HG03196 (cell line): Measurements from ENCODE around the gene STIM1.

Source experiments
- ATAC-seq: cut with Tn5 transposase; IDR thresholded peaks from one replicate; pipeline ENCODE4 v1.9.1; 2021; ENCODE audit not compliant: unreplicated experiment

STIM1 gene

GRCh38 chr11:4061700-4062099, 206.2 kb downstream of the STIM1 start:
- no peak for ATAC-seq

DNA sequence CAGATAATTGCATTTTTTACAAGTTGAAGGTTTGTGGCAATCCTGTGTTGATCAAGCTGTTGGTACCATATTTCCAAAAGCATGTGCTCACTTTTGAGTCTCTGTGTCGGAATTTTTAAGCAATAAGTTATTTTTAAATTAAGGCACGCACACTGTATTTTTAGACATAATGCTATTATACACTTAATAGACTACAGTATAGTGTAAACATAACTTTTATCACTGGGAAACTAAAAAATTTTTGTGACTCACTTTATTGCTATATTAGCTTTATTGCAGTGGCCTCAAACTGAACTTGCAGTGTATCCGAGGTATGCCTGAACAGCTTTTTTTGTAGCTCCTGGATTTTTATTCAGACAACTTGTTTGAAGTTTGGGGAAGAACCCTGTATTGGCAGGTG, 207.9 kb downstream of the STIM1 start:
- ATAC-seq: no peak

GRCh38 chr11:4064278-4064955, 209.0 kb downstream of the STIM1 start:
- no peak for ATAC-seq

DNA sequence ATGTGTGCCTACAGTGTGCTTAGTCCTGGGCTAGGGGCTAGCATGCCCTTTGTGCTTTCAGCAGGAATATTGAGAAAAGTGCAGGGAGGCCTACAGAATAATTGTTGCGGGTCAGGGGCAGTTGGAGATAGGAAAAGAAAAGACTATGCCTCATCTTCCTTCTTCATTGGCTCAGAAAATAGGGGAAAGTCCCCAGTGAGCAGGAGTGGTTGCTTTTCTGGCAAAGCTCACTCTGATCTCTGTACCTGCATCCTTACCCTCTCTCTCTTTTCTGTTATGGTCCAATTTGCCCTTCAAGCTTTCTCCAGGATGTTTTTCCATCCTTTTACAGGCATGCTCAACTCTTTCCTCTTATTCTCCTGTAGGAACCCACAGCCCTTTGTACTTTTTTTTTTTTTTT, 209.6 kb downstream of the STIM1 start:
- no peak for ATAC-seq

GRCh38 chr11:4065601-4066377, 210.3 kb downstream of the STIM1 start:
- ATAC-seq: no peak

DNA sequence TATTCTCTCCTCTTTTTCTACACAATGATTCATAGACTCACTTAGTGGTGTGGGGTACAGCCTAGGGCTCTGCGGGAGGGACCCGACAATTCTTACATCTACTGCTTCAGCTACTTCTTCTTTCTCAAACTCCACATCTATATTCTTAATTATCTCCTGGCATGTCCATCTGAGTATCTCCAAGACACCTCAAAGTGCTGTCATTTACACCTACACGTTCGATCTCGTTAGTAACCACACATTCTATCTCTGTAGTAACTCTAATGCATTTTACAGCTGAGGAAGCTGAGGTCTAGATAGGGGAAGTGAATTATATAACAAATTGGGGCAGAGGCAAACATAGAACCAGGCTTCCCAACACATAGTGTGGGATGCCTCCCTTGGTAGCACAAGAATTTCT, 211.4 kb downstream of the STIM1 start:
- no peak for ATAC-seq

DNA sequence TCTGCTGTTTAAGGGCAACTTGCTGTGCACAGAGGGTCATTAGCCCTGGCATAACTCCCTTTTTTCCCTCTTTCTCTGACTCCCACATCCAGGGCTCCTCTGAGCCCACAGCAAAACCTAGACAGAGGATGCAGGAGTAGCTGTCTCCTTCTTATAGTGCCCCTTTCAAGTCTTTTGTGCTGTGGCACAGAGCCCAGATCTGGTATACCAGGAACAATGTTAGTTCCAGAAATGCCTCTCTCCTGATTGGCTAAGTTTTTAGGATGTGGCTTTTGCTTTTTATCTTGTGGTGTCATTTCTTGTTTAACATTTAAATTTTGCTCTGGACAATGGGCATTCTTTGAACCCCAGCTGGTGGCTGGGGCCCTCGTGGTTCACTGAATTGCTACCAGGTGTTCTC, 213.5 kb downstream of the STIM1 start:
- no peak for ATAC-seq

- no peak for ATAC-seq
Measured at GRCh38 chr11:4071325-4071724, 215.9 kb downstream of the STIM1 start.

GRCh38 chr11:4071914-4072313, 216.4 kb downstream of the STIM1 start:
- no peak for ATAC-seq

DNA sequence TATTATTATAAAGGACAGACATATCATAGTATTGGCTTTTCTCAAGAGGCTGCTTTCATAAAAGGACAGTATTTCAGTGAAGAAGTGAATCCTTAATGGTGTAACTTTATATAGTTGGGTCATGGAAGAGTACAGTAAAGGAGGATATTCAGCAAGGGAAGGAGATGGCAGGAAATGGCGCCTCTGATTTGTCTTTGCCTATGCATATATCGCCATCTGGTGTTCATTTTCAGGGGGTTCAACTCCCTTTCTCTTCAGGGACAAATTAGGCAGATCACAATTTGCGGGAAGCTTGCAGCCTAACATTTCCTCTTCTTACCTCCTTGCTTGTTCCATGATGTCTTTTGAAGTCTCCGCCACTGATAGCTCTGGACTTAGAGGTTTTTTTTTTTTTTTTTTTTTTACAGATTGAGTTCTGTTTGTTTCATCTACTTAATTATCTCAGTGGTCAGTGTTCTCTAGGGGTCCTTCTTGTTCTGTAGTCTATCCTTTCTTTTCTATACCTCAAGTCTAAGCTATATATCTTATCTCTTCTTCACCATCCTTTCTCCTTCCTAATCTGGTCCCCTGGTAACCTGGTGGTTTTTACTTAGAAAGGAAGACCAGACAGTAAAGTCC, 217.3 kb downstream of the STIM1 start:
- no peak for ATAC-seq

- ATAC-seq: no peak
Measured at GRCh38 chr11:4074266-4074665, 218.8 kb downstream of the STIM1 start.

DNA sequence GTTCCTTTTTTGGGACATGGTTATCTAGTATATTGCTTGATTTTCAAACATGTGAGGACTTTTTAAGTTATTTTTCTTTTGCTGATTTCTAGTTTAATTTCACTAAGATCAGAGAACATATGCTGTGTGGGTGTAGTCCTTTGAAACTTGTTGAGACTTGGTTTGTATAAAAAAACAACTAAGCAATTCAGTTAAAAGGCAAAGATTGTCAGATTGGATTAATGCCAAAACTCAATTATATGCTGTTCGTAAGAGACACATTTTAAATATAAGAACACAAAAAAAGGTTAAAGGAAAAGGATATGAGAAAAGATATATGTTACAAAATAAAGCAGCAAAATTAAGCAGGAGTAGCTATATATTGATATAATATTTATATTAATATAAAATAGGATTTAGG, 221.3 kb downstream of the STIM1 start:
- no peak for ATAC-seq

DNA sequence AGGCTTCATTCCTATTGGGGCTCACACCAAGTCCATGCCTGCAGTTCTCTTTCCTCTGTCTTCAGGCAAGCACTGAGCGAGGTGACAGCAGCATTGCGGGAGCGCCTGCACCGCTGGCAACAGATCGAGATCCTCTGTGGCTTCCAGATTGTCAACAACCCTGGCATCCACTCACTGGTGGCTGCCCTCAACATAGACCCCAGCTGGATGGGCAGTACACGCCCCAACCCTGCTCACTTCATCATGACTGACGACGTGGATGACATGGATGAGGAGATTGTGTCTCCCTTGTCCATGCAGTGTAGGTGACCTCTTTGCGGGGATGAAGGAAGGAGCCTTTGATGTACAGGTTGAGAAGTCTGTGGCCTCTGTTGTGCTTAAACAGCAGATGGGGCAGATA, 227.7 kb downstream of the STIM1 start:
- no peak for ATAC-seq

DNA sequence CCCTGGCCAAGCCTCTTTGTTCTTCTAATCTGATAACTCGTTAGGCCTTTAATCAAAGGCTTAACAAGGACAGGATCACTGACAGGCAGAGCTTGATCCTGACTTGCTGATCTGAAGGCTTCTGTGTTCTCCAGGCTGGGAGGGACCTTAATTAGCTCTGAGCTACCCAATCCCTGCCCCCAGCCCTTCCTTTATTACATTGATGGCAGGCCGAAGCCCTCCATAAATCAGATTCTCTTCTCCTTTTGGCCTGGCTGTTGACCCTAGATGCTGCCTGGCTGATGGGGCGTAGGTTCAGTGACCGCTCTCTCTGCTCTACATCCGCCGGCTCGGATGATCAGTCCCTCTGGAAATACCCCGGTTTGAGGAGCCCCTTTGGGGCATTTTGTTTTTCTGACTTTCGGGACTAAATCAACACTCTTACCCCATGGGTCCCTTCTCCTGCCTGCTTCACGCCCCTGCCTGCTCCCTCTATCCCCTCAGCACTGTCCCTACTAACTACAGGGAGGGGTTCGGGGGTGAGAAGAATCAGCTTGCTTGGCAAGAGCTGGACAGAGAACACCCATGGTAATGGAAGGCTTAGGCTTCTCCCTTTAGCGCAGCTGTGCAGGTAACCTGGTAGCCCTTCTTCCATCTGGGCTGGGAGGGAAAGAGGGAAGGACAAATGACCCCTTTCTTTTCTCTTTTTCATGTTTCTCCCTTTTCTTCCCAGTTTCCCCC, 229.1 kb downstream of the STIM1 start:
- ATAC-seq: no peak

- ATAC-seq: no peak
Measured at GRCh38 chr11:4085575-4085974, 230.1 kb downstream of the STIM1 start.

DNA sequence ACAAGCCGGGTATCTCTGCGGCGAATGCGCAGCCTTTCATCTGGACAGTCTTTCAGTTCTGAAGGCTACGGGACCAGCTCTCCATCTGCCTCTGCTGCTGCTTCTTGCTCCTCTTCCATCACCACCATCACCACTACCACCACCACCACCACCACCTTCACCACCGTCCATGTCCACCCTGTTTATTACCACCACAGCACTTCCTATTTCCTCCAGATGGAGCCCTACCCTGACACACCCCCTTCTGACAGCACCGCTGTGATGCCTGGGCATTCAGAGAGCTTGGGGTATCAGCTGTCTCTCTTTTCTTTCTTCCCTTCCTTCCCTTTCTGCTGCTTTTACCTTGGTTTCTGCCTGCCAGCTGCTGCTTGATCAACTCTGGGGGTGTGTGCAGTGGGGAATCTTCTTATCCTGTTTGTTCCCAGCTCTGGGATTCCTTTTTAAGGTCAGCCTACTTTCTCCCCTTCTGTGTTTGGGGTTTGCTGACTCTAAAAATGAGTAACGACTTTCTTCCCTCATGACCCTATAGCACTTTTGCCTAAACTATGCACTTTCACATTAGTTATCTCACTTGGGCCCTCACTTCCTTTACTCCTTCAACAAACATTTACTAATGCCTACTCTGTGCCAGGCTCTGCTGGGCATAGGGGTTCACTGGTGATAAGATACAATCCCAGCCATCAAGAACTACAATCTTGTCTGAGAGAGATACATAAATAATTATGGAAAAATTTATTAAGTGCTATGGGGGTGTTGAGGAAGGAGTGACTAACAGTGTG, 231.3 kb downstream of the STIM1 start:
- no peak for ATAC-seq

GRCh38 chr11:4087551-4087950, 232.1 kb downstream of the STIM1 start:
- no peak for ATAC-seq

DNA sequence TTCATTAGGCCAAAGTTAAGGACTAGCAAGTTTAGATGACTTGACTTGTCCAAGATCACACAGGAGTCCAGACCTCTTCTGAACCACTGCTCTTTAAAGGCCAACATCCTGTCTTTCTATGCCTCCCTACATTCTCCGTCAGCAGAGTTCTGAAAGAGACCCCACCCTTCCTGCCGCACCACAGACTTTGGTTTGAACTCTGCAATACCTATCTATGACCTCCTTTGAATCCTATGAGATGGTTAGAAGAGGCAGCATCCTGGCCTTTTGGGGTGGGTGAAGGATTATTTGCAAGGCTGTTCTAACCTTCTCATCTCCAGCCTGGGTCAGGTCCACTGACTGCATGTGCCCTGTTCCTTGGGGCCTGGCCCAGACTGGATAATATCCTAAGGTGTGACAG, 234.8 kb downstream of the STIM1 start:
- no peak for ATAC-seq

DNA sequence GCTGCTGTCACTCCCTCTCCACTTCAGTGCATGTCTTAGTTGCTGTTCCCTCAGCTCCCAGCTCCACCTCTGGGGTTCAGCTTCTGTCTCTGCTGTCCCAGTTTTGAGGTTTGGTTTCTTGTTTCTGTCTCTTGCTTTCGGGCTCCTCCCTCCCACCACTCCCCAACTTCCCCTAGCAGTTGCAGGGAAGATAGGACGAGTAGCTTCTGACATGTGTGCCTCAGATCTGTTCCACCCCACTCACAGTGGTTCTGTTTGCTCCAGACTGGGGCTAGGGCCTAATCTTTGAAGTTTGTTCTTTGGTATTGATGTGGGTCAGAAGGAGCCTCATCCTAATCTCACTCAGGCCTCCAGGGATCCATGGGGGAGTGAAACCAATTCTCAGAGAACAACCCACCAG, 236.6 kb downstream of the STIM1 start:
- ATAC-seq: no peak

GRCh38 chr11:4093519-4094347, 238.3 kb downstream of the STIM1 start:
- no peak for ATAC-seq
